ENCODE results near the gene SERP2.

The SERP2 gene

GRCh38 chr13:44413095-44413494 is 39.5 kb downstream of the SERP2 start:
- DNase-seq, result no peak

GRCh38 chr13:44414716-44415115 is 41.1 kb downstream of the SERP2 start:
- no peak for DNase-seq

- DNase-seq, result no peak
These were observed 42.2 kb downstream of the SERP2 start for GRCh38 chr13:44415815-44416214.

- no peak for DNase-seq
These were observed 42.7 kb downstream of the SERP2 start for GRCh38 chr13:44416301-44416700.

GRCh38 chr13:44416744-44417143 is 43.1 kb downstream of the SERP2 start:
- no peak for DNase-seq

GRCh38 chr13:44417446-44417845 is 43.8 kb downstream of the SERP2 start:
- no peak for DNase-seq

- DNase-seq, result no peak
These were observed 44.3 kb downstream of the SERP2 start for GRCh38 chr13:44417876-44418275.

GRCh38 chr13:44420376-44421220 is 47.0 kb downstream of the SERP2 start:
- no peak for DNase-seq

GRCh38 chr13:44421853-44422525 is 48.4 kb downstream of the SERP2 start:
- DNase-seq, result no peak

- no peak for DNase-seq
These were observed 49.4 kb downstream of the SERP2 start for GRCh38 chr13:44422755-44423643.

GRCh38 chr13:44423824-44424223 is 50.2 kb downstream of the SERP2 start:
- no peak for DNase-seq

GRCh38 chr13:44425041-44425814 is 51.6 kb downstream of the SERP2 start:
- no peak for DNase-seq

GRCh38 chr13:44425815-44426078 is 52.1 kb downstream of the SERP2 start:
- no peak for DNase-seq

- no peak for DNase-seq
These were observed 52.8 kb downstream of the SERP2 start for GRCh38 chr13:44426461-44426860.

GRCh38 chr13:44429311-44429710 is 55.7 kb downstream of the SERP2 start:
- DNase-seq, result no peak

GRCh38 chr13:44431150-44431549 is 57.5 kb downstream of the SERP2 start:
- no peak for DNase-seq

GRCh38 chr13:44432650-44433049 is 59.0 kb downstream of the SERP2 start:
- DNase-seq, result no peak

- no peak for DNase-seq
These were observed 60.5 kb downstream of the SERP2 start for GRCh38 chr13:44433863-44434765.

GRCh38 chr13:44434766-44435141 is 61.1 kb downstream of the SERP2 start:
- DNase-seq, result no peak

GRCh38 chr13:44435142-44435918 is 61.7 kb downstream of the SERP2 start:
- DNase-seq, result peak; percentile 67 to 91 (median 78)

Data from T-helper 2 cell (primary cell).